ENCODE data around the gene LENG8. TPM values are rescaled to one million over a fixed set of nuclear protein-coding genes. Genes with fewer than 3 reads are reported as not detected.
A peak's percentile ranks its signal among the peaks of the same experiment; 100 is the strongest.

LENG8 gene
- total RNA-seq, 2 experiments from 2014 or later: 165 to 170 TPM

DNA sequence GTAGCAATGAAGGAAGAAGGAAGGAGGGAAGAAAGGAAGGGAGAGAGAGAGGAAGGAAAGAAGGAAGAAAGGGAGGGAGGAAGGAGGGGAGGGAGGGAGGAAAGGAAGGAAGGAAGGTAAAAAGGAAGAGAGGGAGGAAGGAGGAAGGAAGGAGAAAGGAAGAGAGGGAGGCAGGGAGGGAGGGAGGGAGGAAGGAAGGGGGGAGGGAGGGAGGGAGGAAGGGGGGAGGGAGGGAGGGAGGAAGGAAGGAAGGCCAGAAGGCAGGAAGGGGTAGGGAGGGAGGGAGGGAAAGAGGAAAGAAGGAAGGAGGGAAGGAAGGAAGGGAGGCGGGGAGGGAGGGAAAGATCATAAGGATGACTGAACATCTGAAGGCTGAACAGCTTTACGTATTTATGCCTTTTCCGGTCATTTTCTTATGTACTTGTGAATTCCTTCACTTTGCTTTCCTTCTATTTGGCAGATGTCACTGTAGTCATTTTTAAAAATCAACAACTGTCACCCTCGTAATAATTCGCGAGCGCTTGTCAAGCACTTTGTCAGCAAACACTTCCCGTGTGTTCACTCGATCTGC lies 40.5 kb upstream of the LENG8 start:
- ATAC-seq (no peak), DNase-seq (no peak)
- intact Hi-C loops (cut with micrococcal nuclease): no loop called here
- H3K36me3 Mint-ChIP-seq (ENCODE audit: low read depth): peaks cover 1% of the 10 kb centered on the region
- H3K27ac Mint-ChIP-seq: no peak overlapping the region
- peaks cover 8% of the 10 kb centered on the region for H3K27me3 Mint-ChIP-seq
- ChIA-PET CTCF (interaction anchor here (3.0 kb wide), 1 partner anchor 17 kb away, joined by 16 read pairs; no protein-coding TSS in a partner anchor), POLR2A (no interaction called here)
- TF ChIP-seq, protein P1, sequence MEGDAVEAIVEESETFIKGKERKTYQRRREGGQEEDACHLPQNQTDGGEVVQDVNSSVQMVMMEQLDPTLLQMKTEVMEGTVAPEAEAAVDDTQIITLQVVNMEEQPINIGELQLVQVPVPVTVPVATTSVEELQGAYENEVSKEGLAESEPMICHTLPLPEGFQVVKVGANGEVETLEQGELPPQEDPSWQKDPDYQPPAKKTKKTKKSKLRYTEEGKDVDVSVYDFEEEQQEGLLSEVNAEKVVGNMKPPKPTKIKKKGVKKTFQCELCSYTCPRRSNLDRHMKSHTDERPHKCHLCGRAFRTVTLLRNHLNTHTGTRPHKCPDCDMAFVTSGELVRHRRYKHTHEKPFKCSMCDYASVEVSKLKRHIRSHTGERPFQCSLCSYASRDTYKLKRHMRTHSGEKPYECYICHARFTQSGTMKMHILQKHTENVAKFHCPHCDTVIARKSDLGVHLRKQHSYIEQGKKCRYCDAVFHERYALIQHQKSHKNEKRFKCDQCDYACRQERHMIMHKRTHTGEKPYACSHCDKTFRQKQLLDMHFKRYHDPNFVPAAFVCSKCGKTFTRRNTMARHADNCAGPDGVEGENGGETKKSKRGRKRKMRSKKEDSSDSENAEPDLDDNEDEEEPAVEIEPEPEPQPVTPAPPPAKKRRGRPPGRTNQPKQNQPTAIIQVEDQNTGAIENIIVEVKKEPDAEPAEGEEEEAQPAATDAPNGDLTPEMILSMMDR (IDR thresholded peaks at IDR 0.05): no peak
- peaks cover 1% of the 10 kb centered on the region for H3K9me3 Mint-ChIP-seq
- no peaks in the 10 kb centered on the region for H3K4me1 Mint-ChIP-seq (ENCODE audit: low read depth)
- no peak overlapping the region for H3K4me3 Mint-ChIP-seq

DNA sequence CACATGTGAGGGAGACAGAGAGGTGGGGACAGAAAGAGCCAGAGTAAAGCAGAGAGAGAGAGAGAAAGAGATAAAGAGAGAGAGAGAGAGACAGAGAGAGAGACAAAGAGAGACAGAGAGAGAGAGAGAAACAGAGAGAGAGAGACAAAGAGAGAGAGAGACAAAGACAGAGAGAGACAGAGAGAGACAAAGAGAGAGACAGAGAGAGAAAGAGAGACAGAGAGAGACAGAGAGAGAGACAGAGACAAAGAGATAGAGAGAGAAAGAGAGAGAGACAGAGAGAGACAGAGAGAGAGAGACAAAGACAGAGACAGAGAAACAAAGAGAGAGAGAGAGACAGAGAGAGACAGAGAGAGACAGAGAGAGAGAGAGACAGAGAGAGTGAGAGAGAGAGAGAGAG lies 38.0 kb upstream of the LENG8 start:
- intact Hi-C loops (cut with micrococcal nuclease): no loop called here
- CTCF ChIA-PET: no interaction called here
- ATAC-seq: no peak

DNA sequence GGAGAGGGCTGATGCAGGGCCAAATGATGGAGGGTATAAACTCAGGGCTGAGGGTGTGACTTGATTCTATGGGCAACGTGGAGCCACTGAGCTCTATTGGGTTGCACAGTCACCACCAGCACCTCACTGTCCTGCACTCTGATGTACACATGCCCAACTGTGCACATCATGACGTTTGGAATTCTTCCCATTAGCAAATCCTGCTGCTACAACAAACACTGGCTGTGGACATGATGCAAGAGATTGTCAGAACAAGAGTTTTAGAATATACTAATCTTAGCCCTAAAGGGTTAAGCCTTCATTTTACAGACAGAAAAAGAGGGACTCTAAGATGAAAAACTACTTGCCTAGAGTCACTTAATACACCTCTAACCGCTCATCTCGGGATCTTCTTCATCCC lies 36.1 kb upstream of the LENG8 start:
- DNase-seq: no peak
- ChIA-PET CTCF (no interaction called here), POLR2A (no interaction called here)
- Mint-ChIP-seq H3K27me3 (peaks cover 32% of the 10 kb centered on the region), H3K4me3 (no peak overlapping the region), H3K9me3 (peaks cover 1% of the 10 kb centered on the region), H3K4me1 (ENCODE audit: low read depth) (peaks cover 9% of the 10 kb centered on the region), H3K36me3 (ENCODE audit: low read depth) (peaks cover 1% of the 10 kb centered on the region), H3K27ac (no peak overlapping the region)
- ATAC-seq: no peak
- intact Hi-C loops (cut with micrococcal nuclease): no loop called here
- TF ChIP-seq, protein P1 (IDR thresholded peaks at IDR 0.05): no peak

More for the DNA sequence above, 38.0 kb upstream of the LENG8 start:
- Mint-ChIP-seq H3K27me3 (peaks cover 22% of the 10 kb centered on the region), H3K36me3 (ENCODE audit: low read depth) (peaks cover 1% of the 10 kb centered on the region), H3K4me3 (no peak overlapping the region), H3K9me3 (peaks cover 1% of the 10 kb centered on the region), H3K4me1 (ENCODE audit: low read depth) (no peaks in the 10 kb centered on the region), H3K27ac (no peak overlapping the region)
- POLR2A ChIA-PET: interaction anchor here (1.2 kb wide), 1 partner anchor 23 kb away, joined by 3 read pairs; no protein-coding TSS in a partner anchor
- TF ChIP-seq, protein P1 (IDR thresholded peaks at IDR 0.05): no peak
- no peak for DNase-seq

DNA sequence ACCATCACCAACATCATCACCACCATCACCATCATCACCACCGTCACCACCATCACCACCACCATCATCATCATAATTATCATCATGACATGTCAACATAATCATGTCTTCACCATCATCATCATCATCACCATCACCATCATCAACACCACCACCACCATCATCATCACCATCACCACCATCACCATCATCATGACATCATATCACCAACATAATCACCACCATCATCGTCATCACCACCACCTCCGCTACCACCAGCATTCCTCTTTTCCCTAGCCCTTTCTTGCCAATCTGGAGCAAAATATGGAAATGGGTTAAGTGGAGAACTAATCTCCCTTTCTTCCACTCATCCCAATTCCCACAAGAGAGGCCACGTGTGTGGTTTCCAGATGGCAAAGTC lies 34.8 kb upstream of the LENG8 start:
- no peak for ATAC-seq
- TF ChIP-seq, protein P1 (IDR thresholded peaks at IDR 0.05): no peak
- Mint-ChIP-seq H3K27me3 (peaks cover 35% of the 10 kb centered on the region), H3K4me3 (no peak overlapping the region), H3K27ac (no peak overlapping the region), H3K4me1 (ENCODE audit: low read depth) (peaks cover 15% of the 10 kb centered on the region), H3K9me3 (no peaks in the 10 kb centered on the region), H3K36me3 (ENCODE audit: low read depth) (no peaks in the 10 kb centered on the region)
- DNase-seq: no peak
- ChIA-PET POLR2A (no interaction called here), CTCF (no interaction called here)
- intact Hi-C loops (cut with micrococcal nuclease): no loop called here

DNA sequence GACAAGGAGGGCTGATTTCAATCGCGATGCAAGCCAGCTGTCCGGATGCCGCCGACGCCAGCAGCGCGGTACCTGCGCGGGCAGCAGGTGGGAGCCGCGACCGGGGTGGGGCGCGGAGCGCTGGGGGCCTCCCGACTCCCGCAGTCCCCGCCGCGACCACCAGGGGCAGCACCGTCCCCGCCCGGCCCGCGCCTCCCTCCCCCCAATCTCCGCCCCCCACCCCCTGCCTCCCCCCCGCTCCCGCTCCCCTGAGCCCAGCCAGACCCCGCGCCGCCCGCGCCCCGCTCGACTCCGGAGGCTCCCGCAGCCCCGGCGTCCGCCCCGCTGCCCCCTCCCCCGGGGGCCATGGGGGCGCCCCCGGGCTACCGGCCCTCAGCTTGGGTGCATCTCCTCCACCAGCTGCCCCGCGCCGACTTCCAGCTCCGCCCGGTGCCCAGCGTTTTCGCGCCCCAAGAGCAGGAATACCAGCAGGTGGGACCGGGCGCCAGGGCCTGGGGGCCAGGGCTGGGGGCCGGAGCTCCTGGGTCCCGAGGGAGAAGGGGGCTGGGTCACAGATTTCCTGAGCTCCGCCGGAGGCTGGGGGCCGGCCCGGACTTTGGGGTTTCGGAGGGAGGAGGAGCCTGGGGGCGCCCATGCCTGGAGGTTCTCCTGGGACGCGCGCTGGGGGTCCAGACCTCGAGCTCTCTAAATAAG lies 33.6 kb upstream of the LENG8 start, which contains the start of gene TTYH1:
Gene TTYH1, plus strand, starts transcription at position 257 of the 693 bp plus-strand sequence. Its CDS starts 89 bp downstream, at position 346.
- POLR2A ChIA-PET: interaction anchor here (0.7 to 1.9 kb wide), 3 partner anchors 33 to 214 kb away, joined by 3 to 5 read pairs (median 4); partner anchors contain the start of gene LENG8
- Mint-ChIP-seq H3K27ac (no peak within 1 kb of the TSS), H3K4me3 (no peak within 1 kb of the TSS)

More for the DNA sequence above, 33.6 kb upstream of the LENG8 start, which contains the start of gene TTYH1:
- Mint-ChIP-seq H3K4me1 (ENCODE audit: low read depth) (peaks cover 15% of the 10 kb centered on the region), H3K9me3 (no peaks in the 10 kb centered on the region), H3K36me3 (ENCODE audit: low read depth) (no peaks in the 10 kb centered on the region), H3K27me3 (peaks cover 39% of the 10 kb centered on the region)
- CTCF ChIA-PET: interaction anchor here (0.6 to 1.7 kb wide), 14 partner anchors 12 to 256 kb away, joined by 3 to 10 read pairs (median 4); partner anchors contain the start of gene LAIR1
- TF ChIP-seq, protein P1 (IDR thresholded peaks at IDR 0.05): peak; percentile 68
- intact Hi-C loops (cut with micrococcal nuclease): no loop called here
- DNase-seq: peak; percentile 58
- ATAC-seq: peak; percentile 79

Data from activated CD8-positive, alpha-beta T cell treated with anti-CD3 and anti-CD28 coated beads for 36 hours (primary cell).